ENCODE data around the gene PDK2.
A peak's percentile ranks its signal among the peaks of the same experiment; 100 is the strongest.

The PDK2 gene

GRCh38 chr17:50101346-50102163, 6.4 kb downstream of the PDK2 start:
- DNase-seq: no peak

- no peak for DNase-seq
Observed at GRCh38 chr17:50102164-50102991, 7.2 kb downstream of the PDK2 start.

- DNase-seq: no peak
Observed at GRCh38 chr17:50103252-50103651, 8.1 kb downstream of the PDK2 start.

DNA sequence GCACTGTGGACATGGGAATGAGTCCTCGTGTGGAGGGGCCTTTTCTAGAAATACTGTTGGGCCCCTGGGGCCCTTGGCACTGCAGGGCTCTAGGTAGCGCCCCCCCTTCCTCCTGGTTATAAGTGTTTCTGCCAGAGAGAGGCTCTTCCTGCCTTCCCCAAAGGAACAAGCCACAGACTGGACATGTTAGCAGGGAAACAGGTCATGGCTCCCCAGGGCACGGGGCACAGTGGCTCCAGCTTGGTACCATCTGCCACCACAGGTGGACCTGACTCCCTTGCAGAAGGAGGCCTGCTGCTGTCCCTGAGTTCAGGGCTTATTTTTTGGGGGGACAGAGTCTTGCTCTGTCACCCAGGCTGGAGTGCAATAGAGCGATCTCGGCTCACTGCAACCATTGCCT, 8.8 kb downstream of the PDK2 start:
- no peak for DNase-seq

- no peak for DNase-seq
Observed at GRCh38 chr17:50105811-50106210, 10.7 kb downstream of the PDK2 start.

GRCh38 chr17:50106393-50107131, 11.4 kb downstream of the PDK2 start:
- no peak for DNase-seq

DNA sequence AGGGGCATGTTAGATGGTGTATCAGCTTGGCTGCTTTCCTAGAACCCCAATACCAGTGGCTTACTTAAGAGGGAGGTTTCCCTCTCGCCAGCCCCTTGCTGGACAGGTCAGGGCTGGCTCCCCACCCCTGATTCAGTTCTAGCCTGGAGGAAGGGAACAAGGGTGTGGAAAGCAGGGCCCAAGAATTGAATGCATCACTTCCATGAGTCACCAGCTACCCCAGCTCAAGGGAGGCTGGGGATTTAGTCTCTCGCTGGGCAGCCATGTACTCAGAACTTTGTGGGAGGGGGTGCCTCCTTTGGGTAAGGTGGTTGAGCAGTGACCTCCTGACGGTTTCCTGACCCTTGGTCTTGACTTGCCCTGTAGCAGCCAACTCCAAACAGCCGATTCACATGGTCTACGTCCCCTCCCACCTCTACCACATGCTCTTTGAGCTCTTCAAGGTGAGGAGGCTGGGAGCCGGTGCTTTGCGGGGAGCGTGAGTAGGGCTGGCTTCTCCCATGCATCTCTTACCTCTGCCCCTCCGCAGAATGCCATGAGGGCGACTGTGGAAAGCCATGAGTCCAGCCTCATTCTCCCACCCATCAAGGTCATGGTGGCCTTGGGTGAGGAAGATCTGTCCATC, 12.8 kb downstream of the PDK2 start:
- DNase-seq: peak; percentile 60

- DNase-seq: no peak
Observed at GRCh38 chr17:50108556-50108955, 13.4 kb downstream of the PDK2 start.

- no peak for DNase-seq
Observed at GRCh38 chr17:50109207-50109606, 14.1 kb downstream of the PDK2 start.

DNA sequence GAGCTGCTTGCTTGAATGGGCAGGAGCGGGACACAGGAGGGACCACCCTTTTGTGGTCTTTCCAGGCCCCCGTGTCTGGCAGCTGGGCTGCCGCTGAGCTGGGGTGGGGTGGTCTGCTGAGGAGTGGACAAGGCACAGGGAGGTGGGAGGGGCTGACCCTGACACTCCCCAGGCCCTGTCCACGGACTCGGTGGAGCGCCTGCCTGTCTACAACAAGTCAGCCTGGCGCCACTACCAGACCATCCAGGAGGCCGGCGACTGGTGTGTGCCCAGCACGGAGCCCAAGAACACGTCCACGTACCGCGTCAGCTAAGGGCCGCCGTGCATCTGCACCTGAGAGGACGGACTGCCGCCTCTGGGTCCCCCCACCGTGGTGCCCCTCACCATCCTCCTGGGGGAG, 14.6 kb downstream of the PDK2 start:
- no peak for DNase-seq

- no peak for DNase-seq
Observed at GRCh38 chr17:50110591-50111349, 15.6 kb downstream of the PDK2 start.

DNA sequence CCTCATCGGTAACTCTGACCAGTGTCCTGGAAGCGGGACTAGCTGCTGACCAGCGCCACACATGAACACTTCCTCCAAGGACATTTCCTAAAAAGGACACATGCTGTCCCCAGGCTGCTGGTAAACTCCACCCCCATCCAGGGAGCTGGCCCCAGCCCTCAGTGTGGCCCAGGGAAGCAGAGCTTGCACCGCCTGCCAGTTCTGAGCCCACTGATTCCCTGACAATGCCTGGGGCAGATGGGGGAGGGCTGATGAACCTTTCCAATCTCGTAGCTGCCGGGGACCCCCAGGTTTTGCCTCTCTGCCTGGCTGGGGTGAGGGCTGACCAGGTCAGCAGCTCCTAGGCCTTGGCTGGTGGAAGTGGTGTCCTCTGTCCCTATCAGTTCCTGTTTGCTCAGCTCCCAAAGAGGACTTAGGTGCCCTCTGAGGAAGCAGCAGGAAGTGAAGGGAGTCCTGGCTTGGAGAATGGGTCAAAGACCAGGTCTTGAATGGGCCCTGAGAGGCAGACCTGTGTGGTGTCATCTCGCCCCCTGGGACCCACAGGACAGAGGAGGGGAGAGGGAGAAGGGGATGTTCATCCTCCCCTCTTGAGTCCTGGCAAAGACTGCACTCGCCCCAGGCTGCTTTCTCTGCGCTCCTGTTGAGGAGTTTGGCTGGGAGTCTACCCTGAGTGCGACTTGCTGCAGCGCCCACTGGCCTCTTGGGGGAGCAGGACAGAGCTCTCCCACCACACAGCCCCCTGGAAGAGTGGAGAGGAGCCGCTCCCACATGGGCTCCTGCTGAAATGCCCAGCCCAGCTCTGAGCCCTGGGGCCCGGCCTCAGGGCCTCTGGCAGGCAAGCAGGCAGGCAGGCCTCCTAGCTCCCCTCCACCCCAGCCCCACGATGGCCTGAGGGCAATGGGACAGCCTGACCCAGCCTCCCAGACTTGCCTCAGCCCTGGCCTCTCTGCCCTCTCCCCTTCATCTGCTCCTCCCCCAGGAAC, 16.8 kb downstream of the PDK2 start:
- peak; percentile 53 for DNase-seq

DNA sequence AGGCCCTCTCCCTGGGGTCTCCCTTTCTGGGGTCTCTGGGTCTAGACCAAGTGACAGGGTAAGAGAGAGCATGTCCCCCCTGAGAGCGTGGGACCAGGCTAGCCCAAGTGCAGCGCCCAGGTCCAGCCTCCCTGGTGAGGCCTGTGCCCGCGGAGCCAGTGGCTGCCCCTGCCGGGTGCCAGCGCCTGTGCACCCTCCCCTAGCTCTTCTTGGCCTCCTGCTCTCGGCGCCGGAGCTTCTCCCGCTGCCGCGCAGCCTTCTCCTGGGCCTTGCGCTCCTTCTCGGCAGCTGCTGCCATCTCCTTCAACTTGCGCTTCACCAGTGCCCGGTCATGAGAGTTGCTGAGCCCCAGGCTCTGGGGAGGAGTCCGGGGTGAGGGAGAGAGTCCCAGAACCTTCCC, 17.5 kb downstream of the PDK2 start:
- DNase-seq: no peak

GRCh38 chr17:50113624-50114320, 18.6 kb downstream of the PDK2 start:
- DNase-seq: no peak

DNA sequence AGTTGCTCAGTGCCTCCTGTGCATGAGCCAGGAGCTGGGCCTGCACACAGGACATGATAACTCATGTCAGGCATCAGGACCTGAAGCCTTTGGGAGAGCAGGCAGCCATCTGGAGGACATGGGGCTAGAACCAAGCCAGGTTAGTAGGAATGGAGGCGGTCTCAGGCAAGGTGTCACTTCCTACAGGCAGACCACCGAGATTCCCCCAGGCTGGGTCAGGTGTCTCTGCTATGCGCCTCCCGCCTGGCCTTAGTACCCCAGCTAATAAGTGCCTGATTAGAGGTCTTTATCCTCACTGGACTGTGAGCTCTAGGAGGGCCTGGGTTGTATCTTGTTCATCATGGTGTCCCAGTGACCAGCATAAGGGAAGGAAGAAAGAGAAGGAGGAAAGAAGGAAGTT, 19.2 kb downstream of the PDK2 start:
- DNase-seq: no peak

GRCh38 chr17:50114849-50115357, 19.8 kb downstream of the PDK2 start:
- DNase-seq: peak; percentile 71

DNA sequence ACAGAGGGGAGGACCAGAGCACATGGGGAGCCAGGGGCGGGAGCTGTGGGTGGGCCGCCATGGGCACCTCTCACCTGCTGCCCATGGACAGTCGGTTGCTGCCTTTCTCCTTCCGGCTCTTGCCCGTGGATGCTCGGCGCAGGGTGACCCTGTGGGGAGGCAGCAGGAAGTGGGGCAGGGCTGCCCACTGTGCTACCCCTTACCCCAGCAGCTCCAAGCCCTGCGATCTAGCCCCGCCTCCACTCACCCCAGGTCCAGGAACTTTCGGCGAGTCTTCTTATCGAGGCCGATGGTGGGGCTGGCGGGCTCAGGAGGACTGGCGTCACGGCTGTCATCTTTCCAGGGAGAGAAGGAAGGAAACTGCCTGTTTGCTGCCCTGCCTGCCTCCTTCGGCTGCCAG, 20.6 kb downstream of the PDK2 start:
- DNase-seq: no peak

DNA sequence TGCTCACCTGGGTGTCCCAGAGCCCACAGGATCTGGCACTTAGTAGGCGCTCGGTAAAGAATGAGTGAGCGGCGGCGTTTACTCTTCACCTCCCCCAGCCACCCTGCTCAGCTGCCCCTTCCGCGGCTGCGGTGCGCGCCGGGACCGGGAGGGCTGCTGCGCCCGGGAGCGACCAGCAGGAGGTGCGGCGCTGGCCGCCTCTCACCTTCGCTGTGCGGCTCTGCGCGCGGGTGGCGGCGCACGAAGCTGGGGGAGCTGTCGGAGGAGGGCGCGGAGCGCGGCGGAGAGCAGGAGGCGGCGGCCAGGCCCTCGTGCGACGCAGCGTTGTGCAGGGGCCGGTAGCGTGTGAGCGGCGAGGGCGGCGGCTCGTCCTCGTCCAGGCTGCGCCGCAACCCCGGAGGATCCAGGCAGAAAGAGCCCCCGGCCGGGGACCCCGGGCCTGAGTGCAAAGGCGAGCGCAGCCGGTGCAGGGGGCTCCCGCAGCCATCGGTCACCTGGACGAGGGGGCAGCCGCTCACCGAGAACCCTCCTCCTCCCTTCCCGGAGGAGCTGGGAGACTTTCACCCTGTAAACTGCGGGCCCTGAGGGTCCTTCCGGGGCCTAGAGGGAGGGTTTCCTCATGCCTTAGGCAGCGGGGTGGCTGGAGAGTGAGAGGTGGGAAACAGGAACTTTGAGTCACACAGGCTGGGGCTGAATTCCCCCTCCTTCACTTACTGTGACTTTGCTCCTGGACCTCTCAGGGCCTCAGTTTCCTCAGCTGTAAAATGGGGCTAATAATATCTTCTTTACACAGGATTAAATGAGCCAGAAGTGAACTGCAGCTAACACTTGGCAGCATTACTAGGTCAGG, 22.3 kb downstream of the PDK2 start:
- DNase-seq: no peak
